GM21423 (cell line): Measurements from ENCODE around the gene PODNL1.

ENCODE experiments used
- ATAC-seq: cut with Tn5 transposase; IDR thresholded peaks from one replicate; pipeline ENCODE4 v1.9.1; 2021; ENCODE audit warnings: mild to moderate bottlenecking, moderate library complexity; ENCODE audit not compliant: unreplicated experiment

The PODNL1 gene

DNA sequence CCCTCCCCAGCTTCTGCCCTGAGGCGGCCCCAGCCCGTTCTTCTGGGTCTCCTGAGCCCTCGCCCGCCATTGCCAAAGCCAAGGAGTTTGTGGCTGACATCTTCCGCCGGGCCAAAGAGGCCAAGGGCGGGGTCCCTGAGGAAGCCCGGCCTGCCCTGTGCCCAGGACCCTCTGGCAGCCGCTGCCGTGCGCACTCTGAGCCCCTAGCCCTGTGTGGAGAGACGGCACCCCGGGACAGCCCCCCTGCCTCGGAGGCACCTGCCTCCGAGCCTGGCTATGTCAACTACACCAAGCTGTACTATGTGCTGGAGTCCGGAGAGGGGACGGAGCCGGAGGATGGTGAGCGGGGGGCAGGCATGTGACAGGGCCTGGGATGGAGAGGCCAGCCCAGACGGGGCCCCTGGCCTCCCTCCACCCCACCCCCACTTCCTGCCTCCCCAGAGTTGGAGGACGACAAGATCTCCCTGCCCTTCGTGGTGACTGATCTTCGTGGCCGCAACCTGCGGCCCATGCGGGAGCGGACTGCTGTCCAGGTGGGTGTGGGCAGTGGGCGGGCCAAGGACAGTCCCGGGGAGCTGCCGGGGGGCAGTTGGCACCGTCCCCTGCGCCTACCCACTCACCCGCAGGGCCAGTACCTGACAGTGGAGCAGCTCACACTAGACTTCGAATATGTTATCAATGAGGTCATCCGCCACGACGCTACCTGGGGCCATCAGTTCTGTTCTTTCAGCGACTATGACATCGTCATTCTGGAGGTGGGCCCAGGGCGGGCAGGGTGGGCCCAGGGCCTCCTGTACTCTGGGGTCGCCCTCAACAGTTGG lies 21.1 kb upstream of the PODNL1 start:
- no peak for ATAC-seq

DNA sequence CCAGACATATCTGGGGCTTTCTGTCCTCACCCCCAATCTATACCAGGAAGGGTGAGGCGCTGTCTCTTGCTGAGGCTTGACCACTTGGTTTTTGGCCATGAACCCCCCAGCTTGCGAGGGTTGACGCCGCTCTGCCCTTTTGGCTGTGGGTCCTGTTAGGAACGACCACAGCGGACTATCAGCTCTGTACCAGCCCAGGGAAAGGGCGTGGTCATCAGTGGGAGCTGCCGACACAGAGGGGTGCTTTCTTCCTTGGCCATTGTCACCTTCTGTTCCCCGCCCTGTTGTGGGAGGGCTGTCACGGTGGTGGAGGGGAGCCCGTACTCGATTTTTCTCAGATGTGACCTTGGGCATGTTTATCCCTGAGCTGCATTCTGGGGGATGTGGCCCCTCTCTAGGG lies 19.8 kb upstream of the PODNL1 start:
- no peak for ATAC-seq

DNA sequence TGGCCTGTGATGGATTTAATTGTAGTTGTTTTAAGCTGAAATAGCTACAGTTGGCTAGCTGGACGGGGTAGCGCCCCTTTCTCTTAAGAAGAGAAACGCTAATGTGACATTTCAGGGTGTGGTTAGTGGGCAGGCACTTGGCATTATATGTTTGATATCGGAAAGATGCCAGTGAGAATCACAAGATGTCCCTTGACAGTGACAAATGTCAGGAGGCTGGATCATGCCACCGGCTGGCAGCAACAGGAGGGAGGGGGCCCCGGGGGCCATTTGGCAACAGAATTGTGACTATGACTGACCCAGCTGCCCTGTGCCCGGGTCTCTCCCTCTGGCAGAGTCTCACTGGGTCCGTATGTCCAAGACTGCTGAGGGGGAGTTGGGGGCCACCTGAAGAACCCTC lies 18.8 kb upstream of the PODNL1 start:
- no peak for ATAC-seq

DNA sequence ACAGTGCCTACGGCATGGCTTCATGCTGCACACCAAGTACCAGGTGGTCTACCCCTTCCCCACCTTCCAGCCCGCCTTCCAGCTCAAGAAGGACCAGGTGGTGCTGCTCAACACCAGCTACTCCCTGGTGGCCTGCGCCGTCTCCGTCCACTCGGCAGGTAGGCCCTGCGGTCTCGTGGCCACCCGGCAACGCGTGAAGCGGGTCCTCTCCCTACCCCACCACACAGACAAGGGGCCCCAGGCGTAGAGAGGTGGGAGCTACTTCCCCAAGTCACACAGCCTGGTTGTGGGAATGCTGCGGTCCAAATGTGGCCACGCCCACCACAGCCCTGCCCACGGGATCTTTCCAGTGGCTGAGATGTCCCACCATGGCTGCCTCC lies 18.1 kb upstream of the PODNL1 start:
- no peak for ATAC-seq

DNA sequence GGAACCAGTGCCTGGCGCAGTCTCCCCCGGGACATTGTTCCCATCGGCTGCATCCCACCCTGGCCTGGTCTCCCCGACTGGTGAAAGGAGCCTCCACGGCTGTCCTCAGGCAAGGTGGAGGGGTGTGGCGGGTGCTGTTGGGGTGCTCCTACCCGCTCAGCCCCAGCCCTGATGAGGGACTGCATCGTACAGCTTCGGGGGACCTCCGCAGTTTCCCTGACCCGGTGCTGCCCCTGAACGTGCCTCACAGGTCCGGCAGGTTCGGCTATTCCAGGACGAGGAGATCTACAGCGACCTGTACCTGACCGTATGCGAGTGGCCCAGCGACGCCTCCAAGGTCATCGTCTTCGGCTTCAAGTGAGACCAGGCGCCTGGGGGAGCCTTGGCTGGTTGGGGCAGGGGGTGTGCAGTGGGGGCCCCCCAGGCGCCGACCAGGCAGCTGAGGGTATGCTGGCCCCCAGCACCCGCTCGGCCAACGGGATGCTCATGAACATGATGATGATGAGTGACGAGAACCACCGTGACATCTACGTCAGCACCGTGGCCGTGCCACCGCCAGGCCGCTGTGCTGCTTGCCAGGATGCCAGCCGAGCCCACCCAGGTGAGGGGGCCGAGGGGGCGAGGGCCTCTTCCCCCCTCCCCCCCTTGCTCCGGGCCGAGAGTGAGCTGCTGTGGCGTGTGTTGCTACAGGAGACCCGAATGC lies 17.6 kb upstream of the PODNL1 start:
- ATAC-seq: no peak

DNA sequence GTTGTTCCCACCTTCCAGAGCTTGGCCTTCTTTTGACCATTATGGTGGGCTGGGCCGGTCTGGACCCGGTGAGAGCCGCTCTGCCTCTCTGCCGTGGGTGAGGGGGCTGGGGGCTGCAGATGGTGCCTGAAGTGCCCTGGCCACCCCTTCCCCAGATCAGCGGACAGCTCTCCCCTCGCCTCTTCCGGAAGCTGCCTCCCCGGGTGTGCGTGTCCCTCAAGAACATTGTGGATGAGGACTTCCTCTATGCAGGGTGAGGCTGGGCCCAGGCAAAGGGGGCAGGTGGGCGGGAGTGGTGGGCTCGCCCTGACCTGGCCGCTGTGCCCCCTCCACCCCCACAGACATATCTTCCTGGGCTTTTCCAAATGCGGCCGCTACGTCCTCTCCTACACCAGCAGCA lies 16.0 kb upstream of the PODNL1 start:
- no peak for ATAC-seq

DNA sequence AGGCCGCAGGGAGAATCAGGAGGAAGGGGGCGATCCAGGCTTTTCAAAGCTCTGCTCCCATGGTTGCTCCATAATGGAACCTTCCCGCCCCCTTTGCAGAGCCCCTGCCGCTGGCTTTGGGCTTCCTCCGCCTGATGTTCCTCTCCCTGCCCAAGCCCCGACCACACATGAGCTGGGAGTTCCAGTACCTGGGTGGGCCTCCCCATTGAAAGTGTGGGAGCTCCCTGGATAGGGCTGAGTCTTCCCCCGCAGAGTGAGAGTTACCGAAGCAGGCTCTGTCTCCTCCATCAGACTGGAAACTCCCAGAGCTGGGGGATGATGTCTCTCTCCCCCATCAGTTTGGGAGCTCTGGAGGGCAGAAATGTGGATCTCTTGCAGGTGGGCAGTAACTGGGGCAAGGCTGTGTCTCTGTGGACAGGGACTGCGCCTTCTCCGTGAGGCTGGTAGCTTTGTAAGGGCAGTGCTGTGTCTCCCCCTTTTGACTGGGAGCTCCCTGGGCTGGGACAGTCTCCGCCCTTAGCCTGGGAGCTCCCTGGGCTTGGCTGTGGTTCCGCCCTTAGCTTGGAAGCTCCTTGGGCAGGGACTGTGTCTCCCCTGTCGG lies 14.8 kb upstream of the PODNL1 start:
- no peak for ATAC-seq

DNA sequence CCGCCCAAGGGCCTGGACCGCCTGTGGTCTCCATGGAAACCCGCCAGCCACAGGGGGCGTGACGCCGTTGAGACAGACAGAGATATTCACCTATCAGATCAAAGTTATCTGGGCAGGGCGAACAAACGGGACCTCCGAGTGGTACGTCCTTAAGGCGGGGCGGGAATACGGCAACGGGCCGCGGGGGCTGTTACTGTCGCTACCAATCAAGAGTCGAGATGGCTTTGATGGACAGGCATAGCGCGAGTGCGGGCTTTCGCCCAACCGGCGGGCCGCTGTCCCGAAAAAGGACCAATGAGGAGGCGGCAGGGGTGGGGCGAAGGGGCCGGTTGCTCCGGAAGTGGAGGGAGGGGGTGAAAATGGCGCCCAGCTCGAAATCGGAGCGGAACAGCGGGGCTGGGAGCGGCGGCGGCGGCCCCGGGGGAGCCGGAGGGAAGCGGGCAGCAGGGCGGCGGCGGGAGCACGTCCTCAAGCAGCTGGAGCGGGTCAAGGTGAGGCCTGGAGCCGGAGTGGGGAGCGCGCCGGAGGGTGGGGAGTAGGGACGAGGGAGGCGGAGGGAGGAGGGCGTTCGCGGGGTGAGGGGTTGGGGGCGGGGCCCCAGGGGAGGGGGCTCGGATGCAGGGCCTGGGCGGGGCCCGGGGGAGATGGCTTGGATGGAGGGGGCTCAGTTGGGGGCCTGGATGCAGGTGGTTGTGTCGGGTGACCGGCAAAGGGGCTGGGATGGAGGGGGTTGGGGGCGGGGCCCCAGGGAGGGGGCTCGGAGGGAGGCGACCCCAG lies 14.1 kb upstream of the PODNL1 start, which contains the start of gene DCAF15:
Gene DCAF15 (plus strand): TSS at position 356 of the 777 bp plus-strand sequence. CDS start 4 bp downstream, at position 360.
- peak; percentile 98 for ATAC-seq

DNA sequence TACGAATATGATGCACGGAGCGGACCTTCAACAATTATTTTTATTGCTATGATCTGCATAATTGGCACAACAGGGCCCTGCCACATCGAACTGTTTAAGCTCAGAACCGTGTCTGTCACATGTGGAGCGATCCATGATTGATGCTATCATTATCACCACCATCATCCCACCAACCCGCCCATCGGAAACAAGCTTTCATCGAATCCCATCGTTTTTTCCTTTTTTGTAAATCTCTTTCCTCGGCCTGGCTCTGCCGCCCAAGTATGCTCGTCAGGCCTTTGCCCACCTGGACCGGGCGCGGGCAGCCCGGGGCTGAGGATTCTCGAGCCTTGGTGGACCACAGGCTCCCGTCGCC lies 13.6 kb upstream of the PODNL1 start:
- ATAC-seq: no peak

DNA sequence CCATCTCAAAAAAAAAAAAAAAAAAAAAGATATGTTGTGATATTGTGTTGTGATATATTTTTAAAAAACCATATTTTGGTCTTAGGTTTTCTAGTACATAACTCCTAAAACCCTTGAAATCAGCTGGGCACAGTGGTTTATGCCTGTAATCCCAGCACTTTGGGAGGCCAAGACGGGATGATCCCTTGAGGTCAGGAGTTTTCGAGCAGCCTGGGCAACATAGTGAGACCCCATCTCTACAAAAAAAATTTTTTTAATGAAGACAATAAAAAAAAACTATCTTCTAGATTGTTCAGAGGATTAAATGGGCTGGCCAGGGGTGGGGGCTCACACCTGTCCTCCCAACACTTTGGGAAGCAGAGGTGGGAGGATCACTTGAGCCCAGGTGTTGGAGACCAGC lies 12.8 kb upstream of the PODNL1 start:
- ATAC-seq: no peak

DNA sequence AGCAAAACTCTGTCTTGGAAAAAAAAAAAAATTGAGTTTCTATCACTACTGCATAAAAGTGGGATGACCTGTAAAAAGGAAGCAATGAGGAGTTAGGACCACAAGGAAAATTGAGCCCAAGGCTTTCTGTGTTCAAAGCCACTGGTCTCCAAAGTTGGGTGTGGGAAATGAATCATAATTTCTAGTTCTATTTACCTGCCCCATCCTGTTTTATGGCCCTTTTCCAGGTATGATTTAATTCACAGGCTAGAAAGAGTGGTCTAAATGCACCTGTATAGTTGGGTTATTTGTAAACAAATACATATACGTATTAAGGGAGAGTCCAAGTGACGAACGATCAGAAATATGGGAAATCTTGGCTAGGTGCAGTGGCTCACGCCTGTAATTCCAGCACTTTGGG lies 8.2 kb upstream of the PODNL1 start:
- no peak for ATAC-seq

DNA sequence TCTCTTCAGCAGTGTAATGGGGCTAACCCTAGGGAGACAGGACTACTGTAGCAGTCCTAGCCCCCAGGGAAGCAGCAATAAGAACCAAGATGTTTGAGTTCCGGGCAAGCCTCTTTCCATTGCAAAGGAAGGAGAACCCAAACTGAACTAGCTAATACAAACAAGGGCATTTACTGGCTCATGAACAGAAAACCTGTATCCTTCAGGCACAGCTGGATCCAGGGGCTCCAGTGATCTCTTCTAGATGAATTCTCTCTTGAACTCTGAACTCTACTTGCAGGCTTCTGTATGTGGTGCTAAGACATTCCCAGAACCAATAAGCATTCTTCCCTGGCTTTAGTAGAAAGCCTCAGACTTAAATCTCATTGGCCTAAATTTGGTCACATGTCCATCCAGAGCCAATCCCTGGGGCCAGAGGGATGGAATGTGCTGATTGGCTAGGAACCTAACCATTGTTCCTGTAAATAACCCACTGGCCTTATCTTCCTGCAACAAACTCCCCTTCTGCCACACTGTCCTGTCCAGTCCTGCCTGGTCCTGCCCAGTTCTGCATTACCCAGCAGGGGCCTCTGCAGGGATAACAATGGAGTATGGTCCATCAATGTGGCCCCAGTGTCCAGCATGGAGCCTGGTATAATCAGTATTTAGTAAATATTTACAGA lies 3.9 kb upstream of the PODNL1 start:
- no peak for ATAC-seq

DNA sequence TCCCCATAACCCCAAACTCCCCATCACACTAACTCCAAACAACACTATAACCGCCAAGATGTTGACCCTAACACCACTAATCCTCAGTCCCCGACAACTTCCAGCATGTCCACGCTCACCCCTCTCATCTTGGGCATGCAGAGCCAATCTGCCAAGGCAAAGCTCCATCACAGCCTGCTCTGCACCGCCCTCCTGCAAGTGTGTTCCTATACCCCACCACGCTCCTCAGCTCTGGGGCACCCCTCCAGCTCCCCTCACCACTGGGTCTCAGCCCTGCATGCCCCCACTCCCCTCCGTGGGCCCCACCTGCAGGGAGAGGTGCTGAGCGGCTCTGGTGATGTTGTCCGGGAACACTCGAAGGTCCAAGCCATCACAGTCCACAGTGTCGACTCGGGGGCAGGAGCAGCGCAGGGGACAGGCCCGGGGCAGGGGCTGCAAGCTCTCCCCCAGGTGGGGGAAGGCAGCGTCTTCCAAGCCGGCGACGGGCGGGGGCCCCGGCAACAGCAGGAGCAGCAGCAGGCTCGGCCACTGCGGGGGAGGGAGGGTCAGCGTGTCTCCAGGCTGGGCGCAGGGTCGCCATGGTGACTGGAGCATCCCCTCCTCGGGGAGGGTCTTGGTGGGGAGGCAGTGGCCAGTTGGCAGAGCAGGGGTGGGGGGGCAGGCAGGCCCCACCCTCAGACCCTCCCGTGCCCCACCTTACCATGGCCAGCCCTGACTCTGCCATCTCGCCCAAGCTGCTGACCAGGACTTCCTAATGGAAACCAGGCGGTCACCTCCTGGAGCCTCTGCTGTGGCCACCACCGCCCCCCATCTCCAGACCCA lies 527 bp downstream of the PODNL1 start:
- no peak for ATAC-seq

DNA sequence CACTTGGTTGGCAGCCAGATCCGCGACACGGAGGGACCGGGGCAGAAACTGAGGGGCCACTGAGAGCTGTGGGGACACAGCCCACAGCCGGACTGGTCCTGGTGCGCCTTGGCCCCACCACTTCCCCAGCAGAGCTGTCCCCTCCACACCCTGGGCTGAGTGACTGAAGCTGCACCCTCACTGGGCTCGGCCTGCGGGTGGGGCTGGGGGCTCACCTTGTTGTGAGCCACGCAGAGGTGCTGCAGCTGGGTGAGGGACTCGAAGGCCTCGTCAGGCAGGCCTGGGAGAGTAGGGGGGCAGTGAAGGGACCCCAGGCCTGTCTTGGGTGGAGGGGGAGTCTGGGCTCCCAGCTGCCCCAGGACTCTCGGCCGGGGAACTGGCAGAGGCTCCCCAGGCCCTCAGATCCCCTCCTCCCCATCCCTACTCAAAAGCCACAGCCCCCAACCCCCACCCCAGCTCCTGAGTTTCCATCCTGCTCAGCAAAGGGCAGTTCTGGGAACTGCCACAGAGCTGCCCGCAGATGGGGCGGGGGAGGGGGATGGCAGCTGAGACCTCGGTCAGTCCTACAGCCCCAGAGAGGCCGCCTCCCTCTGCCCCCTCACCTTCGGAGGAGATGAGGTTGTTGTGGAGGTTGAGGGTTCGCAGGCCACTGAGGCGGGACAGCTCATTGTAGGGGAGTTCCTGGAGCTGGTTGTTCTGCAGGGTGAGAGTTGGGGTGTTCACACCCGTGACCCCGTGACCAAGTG lies 2.3 kb downstream of the PODNL1 start:
- ATAC-seq: no peak

DNA sequence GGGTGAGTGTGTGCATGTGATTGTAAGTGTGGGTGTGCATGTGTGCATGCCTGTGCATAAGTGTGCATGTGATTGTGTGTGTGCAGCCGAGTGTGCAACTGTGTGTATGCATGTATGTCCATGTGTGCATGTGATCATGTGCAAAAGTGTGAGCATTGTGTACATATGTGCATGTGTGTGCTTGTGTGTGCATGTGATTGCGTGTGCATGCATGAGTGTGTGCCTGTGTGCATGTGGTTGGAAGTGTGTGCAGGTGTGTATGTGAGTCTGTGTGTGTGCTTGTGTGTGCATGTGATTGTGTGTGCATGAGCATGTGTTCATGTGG lies 3.5 kb downstream of the PODNL1 start:
- no peak for ATAC-seq

DNA sequence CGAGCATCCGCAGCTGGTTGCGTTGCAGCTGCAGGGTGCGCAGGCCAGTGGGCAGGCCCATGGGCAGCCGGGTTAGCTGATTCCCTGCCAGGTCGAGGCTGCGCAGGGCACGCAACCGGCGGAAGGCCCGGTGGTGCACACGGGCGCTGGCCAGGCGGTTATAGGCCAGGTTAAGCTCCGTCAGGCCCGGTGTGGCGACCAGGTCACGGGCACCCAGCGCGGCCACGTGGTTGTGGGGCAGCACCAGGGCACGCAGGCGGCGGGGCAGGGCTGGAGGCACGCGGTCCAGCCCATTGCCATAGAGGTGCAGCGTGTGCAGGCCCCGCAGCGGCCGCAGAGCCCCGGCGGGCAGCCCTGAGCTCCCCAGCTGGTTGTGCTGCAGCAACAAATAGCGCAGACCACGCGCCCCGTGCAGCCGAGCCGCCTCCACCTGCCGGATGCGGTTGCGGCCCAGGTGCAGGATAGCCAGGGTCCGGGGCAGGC lies 5.3 kb downstream of the PODNL1 start:
- ATAC-seq: no peak

DNA sequence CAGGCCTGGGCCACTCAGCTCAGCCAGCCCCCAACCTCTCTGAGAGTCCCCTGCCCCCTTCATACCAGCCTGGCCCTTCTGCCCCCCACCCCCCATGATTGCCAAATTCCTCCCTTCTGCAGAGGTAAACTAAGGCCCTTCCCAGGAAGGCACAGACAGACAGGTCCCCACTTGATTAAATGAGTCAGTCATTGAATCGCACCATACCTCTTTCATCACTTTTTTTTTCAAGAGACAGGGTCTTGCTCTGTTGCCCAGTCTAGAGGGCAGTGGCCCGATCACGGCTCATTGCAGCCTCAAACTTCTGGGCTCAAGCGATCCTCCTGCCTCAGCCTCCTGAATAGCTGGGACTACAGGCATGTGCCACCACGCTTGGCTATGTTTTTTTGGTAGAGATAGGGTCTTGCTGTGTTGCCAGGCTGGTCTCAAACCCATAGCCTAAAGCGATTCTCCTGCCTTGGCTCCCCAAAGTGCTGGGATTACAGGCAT lies 6.0 kb downstream of the PODNL1 start:
- no peak for ATAC-seq

DNA sequence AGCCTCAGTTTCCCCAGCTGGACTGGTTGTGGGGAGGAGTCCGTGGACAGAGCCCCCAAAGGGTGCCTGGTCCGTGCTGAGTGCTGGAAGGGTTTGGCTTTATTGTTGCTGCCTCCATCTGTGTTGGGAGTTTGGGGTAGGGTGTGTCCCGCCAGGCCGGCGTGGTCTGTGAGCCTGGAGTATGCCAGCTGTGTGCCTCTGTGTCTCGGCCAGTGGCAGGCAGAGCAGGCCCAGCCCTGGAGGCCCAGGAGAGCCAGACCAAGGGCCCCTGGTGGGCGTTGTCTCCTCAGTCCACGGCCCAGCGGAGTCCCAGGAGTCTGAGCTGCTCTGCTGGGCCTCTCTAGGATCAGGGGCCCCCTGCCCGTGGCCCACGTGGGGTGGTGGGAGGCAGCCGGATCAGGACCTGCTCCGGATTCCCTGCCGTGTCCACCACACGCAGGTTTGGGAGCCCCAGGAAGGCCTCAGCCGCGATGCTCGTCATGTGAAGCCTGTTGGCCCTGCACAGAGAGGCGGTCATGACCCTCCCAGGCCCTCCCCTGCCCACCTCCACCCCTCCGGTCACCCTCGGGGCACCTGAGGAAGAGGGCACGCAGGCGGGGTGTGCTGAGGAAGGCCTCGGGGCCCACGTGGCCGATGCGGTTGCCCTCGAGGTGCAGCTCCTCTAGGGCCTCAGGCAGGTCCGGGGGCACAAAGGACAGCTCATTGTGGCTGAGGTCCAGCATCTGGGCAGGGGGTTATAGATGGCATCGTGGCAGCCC lies 6.6 kb downstream of the PODNL1 start:
- no peak for ATAC-seq
